SK-N-SH treated with all-trans-retinoic acid at 6 μM for 48 hours (cell line): ENCODE measurements around the gene CIITA.

Experiments used
- ATAC-seq: fragments of 200-7000 bp; cut with Tn5 transposase; 3 replicates; pipeline ENCODE4 v1.9.1; 2020; ENCODE audit warnings: mild to moderate bottlenecking, moderate library complexity
- BACH2 ChIP-seq: fragments of 250-450 bp; sonication (Bioruptor Pico); IDR thresholded peaks from 2 replicates; pipeline ENCODE4 v1.9.0; 2021; ENCODE audit warnings: mild to moderate bottlenecking, borderline replicate concordance
- CSDC2 ChIP-seq: fragments of 250-450 bp; sonication (Bioruptor Pico); IDR thresholded peaks from 2 replicates; pipeline ENCODE4 v1.5.0; 2020; ENCODE audit warnings: mild to moderate bottlenecking, moderate library complexity
- ESRRG ChIP-seq: fragments of 250-450 bp; sonication (Bioruptor Pico); IDR thresholded peaks from 2 replicates; pipeline ENCODE4 v1.6.1; 2021; ENCODE audit warnings: mild to moderate bottlenecking
- GLIS3 ChIP-seq: fragments of 250-450 bp; sonication (Bioruptor Pico); IDR thresholded peaks from 2 replicates; pipeline ENCODE4 v1.5.0; 2020; ENCODE audit warnings: mild to moderate bottlenecking, moderate library complexity
- ISL1 ChIP-seq: fragments of 250-450 bp; sonication (Bioruptor Pico); IDR thresholded peaks from 2 replicates; pipeline ENCODE4 v2.1.2; 2022; ENCODE audit warnings: mild to moderate bottlenecking, moderate library complexity
- OSR1 ChIP-seq: fragments of 250-450 bp; sonication (Bioruptor Pico); IDR thresholded peaks from 2 replicates; pipeline ENCODE4 v1.8.0; 2022; ENCODE audit warnings: moderate library complexity, mild to moderate bottlenecking, inconsistent platforms
- RARB ChIP-seq: fragments of 250-450 bp; sonication (Bioruptor Pico); IDR thresholded peaks from 2 replicates; pipeline ENCODE4 v1.8.0; 2021; ENCODE audit warnings: mild to moderate bottlenecking, moderate library complexity
- SNAI2 ChIP-seq: fragments of 250-450 bp; sonication (Bioruptor Pico); IDR thresholded peaks from 2 replicates; pipeline ENCODE4 v1.5.0; 2020; ENCODE audit warnings: mild to moderate bottlenecking, moderate library complexity
- TCF4 ChIP-seq: fragments of 250-450 bp; sonication (Bioruptor Pico); IDR thresholded peaks from 2 replicates; pipeline ENCODE4 v1.8.0; 2021; ENCODE audit warnings: mild to moderate bottlenecking, moderate library complexity, borderline replicate concordance
- TOX ChIP-seq: fragments of 250-450 bp; sonication (Bioruptor Pico); IDR thresholded peaks from 2 replicates; pipeline ENCODE4 v1.8.0; 2021; ENCODE audit warnings: mild to moderate bottlenecking, moderate library complexity, borderline replicate concordance
- ZC3H10 ChIP-seq: fragments of 250-450 bp; sonication (Bioruptor Pico); IDR thresholded peaks from 2 replicates; pipeline ENCODE4 v1.5.1; 2021; ENCODE audit warnings: mild to moderate bottlenecking, moderate library complexity
- ZNF70 ChIP-seq: fragments of 450-650 bp; formaldehyde crosslinking; IDR thresholded peaks from 2 replicates; pipeline ENCODE4 v1.5.0; 2020; ENCODE audit warnings: mild to moderate bottlenecking, moderate library complexity
- TF ChIP-seq, protein P1 (sequence below): fragments of 250-450 bp; sonication (Bioruptor Pico); IDR thresholded peaks from 2 replicates; pipeline ENCODE4 v1.8.0; 2021; ENCODE audit warnings: low read depth, mild to moderate bottlenecking, moderate library complexity, borderline replicate concordance
- TF ChIP-seq, protein P2 (sequence below): fragments of 250-450 bp; sonication (Bioruptor Pico); IDR thresholded peaks from 2 replicates; pipeline ENCODE4 v1.8.0; 2020; ENCODE audit warnings: mild to moderate bottlenecking, moderate library complexity, borderline replicate concordance
- TF ChIP-seq, protein P3 (sequence below): fragments of 250-450 bp; sonication (Bioruptor Pico); IDR thresholded peaks from 2 replicates; pipeline ENCODE4 v1.5.0; 2020; ENCODE audit warnings: mild to moderate bottlenecking, moderate library complexity
- TF ChIP-seq, protein P4 (sequence below): fragments of 250-450 bp; sonication (Bioruptor Pico); IDR thresholded peaks from 2 replicates; pipeline ENCODE4 v1.5.1; 2020; ENCODE audit warnings: low read depth, mild to moderate bottlenecking, moderate library complexity
- TF ChIP-seq, protein P5 (sequence below): fragments of 250-450 bp; sonication (Bioruptor Pico); IDR thresholded peaks from 2 replicates; pipeline ENCODE4 v1.5.1; 2021; ENCODE audit warnings: mild to moderate bottlenecking, moderate library complexity

CIITA gene

DNA sequence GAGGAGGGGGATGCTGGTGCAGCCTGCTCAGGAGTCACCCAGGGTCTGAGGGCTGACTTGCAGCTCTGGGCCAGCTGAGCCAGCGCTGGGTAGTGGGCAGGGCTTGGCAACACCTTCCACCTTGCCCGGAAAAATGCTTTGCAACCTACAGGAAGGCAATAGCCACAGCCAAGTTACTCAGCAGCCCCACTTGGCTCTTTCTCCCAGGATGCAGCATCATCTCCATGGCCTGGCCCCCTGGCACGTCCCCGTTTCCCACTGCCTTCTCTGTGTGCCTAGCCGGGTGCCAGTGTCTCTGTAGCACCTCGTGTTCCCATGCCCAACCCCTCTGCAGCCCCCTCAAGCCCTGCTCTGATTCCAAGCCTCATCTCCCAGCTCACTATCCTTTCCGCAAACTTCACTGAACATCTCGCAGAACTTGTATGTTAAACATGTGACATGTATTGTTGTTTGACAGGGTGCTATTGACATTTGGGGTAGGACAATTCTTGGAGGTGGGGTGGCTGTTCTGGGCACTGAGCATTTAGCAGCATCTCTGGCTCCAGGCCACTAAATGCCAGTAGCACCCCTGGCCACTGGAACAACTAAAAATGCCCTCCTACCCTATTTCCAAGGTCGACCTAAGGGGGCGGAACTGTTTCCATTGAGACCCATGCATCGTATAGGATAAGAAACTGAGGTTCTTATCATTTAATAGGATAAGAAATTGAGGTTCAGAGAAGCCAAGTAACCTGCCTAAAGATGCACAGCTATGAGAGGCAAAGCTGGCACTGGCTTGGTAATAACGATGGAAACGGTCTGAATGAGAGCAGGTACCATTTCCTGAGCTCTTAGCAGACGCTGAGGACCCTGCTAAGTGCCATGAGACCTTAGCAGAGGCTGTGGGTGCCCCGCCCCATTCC is 53.1 kb downstream of the CIITA start:
- TF ChIP-seq, protein P1, sequence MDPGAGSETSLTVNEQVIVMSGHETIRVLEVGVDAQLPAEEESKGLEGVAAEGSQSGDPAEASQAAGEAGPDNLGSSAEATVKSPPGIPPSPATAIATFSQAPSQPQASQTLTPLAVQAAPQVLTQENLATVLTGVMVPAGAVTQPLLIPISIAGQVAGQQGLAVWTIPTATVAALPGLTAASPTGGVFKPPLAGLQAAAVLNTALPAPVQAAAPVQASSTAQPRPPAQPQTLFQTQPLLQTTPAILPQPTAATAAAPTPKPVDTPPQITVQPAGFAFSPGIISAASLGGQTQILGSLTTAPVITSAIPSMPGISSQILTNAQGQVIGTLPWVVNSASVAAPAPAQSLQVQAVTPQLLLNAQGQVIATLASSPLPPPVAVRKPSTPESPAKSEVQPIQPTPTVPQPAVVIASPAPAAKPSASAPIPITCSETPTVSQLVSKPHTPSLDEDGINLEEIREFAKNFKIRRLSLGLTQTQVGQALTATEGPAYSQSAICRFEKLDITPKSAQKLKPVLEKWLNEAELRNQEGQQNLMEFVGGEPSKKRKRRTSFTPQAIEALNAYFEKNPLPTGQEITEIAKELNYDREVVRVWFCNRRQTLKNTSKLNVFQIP (CRISPR knock-in tag): no peak
- no peak for TF ChIP-seq TOX (CRISPR knock-in tag)
- TF ChIP-seq, protein P2, sequence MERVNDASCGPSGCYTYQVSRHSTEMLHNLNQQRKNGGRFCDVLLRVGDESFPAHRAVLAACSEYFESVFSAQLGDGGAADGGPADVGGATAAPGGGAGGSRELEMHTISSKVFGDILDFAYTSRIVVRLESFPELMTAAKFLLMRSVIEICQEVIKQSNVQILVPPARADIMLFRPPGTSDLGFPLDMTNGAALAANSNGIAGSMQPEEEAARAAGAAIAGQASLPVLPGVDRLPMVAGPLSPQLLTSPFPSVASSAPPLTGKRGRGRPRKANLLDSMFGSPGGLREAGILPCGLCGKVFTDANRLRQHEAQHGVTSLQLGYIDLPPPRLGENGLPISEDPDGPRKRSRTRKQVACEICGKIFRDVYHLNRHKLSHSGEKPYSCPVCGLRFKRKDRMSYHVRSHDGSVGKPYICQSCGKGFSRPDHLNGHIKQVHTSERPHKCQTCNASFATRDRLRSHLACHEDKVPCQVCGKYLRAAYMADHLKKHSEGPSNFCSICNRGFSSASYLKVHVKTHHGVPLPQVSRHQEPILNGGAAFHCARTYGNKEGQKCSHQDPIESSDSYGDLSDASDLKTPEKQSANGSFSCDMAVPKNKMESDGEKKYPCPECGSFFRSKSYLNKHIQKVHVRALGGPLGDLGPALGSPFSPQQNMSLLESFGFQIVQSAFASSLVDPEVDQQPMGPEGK (CRISPR knock-in tag): no peak
- TF ChIP-seq OSR1 (CRISPR knock-in tag): no peak
- TF ChIP-seq ISL1 (CRISPR knock-in tag): no peak
- TF ChIP-seq, protein P3, sequence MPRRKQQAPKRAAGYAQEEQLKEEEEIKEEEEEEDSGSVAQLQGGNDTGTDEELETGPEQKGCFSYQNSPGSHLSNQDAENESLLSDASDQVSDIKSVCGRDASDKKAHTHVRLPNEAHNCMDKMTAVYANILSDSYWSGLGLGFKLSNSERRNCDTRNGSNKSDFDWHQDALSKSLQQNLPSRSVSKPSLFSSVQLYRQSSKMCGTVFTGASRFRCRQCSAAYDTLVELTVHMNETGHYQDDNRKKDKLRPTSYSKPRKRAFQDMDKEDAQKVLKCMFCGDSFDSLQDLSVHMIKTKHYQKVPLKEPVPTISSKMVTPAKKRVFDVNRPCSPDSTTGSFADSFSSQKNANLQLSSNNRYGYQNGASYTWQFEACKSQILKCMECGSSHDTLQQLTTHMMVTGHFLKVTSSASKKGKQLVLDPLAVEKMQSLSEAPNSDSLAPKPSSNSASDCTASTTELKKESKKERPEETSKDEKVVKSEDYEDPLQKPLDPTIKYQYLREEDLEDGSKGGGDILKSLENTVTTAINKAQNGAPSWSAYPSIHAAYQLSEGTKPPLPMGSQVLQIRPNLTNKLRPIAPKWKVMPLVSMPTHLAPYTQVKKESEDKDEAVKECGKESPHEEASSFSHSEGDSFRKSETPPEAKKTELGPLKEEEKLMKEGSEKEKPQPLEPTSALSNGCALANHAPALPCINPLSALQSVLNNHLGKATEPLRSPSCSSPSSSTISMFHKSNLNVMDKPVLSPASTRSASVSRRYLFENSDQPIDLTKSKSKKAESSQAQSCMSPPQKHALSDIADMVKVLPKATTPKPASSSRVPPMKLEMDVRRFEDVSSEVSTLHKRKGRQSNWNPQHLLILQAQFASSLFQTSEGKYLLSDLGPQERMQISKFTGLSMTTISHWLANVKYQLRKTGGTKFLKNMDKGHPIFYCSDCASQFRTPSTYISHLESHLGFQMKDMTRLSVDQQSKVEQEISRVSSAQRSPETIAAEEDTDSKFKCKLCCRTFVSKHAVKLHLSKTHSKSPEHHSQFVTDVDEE (CRISPR knock-in tag): no peak
- TF ChIP-seq, protein P4, sequence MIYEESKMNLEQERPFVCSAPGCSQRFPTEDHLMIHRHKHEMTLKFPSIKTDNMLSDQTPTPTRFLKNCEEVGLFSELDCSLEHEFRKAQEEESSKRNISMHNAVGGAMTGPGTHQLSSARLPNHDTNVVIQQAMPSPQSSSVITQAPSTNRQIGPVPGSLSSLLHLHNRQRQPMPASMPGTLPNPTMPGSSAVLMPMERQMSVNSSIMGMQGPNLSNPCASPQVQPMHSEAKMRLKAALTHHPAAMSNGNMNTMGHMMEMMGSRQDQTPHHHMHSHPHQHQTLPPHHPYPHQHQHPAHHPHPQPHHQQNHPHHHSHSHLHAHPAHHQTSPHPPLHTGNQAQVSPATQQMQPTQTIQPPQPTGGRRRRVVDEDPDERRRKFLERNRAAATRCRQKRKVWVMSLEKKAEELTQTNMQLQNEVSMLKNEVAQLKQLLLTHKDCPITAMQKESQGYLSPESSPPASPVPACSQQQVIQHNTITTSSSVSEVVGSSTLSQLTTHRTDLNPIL (CRISPR knock-in tag): no peak
- no peak for TF ChIP-seq CSDC2
- no peak for TF ChIP-seq SNAI2 (CRISPR knock-in tag)
- TF ChIP-seq, protein P5, sequence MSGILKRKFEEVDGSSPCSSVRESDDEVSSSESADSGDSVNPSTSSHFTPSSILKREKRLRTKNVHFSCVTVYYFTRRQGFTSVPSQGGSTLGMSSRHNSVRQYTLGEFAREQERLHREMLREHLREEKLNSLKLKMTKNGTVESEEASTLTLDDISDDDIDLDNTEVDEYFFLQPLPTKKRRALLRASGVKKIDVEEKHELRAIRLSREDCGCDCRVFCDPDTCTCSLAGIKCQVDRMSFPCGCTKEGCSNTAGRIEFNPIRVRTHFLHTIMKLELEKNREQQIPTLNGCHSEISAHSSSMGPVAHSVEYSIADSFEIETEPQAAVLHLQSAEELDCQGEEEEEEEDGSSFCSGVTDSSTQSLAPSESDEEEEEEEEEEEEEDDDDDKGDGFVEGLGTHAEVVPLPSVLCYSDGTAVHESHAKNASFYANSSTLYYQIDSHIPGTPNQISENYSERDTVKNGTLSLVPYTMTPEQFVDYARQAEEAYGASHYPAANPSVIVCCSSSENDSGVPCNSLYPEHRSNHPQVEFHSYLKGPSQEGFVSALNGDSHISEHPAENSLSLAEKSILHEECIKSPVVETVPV (CRISPR knock-in tag): no peak
- TF ChIP-seq ZNF70 (CRISPR knock-in tag): no peak
- no peak for TF ChIP-seq TCF4
- no peak for TF ChIP-seq ZC3H10 (CRISPR knock-in tag)
- ATAC-seq: no peak

DNA sequence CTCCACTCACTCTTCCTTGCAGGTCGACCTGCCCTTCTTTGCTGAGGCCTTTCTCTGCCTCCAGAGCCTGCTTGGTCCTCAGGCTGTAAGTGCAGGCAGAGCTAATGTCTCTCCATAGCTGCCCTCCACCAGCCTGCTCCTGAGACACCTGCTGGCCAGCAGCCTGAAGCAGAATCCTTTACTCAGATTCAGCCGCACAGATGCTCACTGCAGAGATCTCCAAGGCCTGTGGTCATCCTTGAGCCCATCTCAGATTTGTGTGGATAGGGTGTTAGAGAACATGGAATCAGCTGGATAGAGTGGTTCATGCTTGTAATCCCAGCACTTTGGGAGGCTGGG is 53.7 kb downstream of the CIITA start:
- no peak for TF ChIP-seq GLIS3 (CRISPR knock-in tag)
- no peak for TF ChIP-seq ZC3H10 (CRISPR knock-in tag)
- TF ChIP-seq TOX (CRISPR knock-in tag): no peak
- ATAC-seq: no peak

DNA sequence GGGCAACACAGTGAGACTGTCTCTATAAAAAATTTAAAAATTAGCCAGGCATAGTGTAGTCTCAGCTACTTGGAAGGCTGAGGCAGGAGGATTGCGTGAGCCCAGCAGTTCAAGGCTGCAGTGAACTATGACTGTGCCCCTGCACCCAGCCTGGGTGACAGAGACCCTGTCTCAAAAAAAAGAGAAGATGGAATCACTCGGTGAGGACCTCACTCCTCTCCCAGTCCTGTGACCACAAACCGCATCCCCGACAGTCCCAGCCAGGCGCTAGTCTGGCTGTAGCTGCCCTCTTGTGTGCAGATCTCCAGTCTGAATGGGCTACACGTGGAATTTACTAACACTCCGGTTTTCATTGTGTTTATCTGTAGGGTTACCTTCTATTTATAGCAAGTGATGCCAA is 54.1 kb downstream of the CIITA start:
- no peak for TF ChIP-seq ZNF70 (CRISPR knock-in tag)
- ATAC-seq: no peak

DNA sequence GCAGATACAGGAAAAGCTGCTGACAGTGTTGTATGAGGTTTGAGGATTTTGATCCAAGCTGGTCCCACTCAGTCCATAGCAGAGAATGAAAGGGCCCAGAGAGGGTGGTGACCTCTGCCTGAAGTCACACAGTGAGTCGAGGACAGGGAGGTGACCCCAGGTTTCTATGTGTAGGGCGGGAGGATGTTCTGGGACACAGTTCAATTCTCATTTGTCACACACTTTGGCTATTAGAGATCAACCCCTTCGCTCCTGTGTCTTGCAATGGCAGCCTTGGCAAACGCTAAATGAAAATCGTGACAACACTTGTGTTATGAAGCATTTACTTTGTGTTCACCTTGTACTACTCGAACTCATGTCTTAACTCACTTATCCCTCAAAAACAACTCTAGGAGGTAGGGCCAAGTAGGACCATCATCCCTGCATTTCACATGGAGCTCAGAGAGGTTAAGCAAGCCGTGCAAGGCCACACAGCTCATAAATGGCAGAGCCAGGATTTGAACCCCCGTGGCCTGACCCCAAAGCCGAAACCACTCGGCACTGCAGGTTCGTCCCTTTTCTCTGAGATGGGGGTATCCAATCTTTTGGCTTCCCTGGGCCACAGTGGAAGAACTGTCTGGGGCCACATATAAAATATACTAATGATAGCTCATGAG is 55.1 kb downstream of the CIITA start:
- no peak for ATAC-seq
- TF ChIP-seq, protein P1 (CRISPR knock-in tag): no peak
- TF ChIP-seq BACH2 (no peak), ZNF70 (CRISPR knock-in tag) (no peak), OSR1 (CRISPR knock-in tag) (no peak), ESRRG (CRISPR knock-in tag) (no peak), ISL1 (CRISPR knock-in tag) (no peak), RARB (CRISPR knock-in tag) (no peak), SNAI2 (CRISPR knock-in tag) (no peak)
- TF ChIP-seq, protein P3 (CRISPR knock-in tag): no peak
- TF ChIP-seq, protein P4 (CRISPR knock-in tag): no peak
